Measurements from ENCODE around the gene NUDT4. TPM values are rescaled to one million over a fixed set of nuclear protein-coding genes. Genes with fewer than 3 reads are reported as not detected.

NUDT4 gene
- total RNA-seq, 1 donor from 2014 or later = 41.0 TPM

DNA sequence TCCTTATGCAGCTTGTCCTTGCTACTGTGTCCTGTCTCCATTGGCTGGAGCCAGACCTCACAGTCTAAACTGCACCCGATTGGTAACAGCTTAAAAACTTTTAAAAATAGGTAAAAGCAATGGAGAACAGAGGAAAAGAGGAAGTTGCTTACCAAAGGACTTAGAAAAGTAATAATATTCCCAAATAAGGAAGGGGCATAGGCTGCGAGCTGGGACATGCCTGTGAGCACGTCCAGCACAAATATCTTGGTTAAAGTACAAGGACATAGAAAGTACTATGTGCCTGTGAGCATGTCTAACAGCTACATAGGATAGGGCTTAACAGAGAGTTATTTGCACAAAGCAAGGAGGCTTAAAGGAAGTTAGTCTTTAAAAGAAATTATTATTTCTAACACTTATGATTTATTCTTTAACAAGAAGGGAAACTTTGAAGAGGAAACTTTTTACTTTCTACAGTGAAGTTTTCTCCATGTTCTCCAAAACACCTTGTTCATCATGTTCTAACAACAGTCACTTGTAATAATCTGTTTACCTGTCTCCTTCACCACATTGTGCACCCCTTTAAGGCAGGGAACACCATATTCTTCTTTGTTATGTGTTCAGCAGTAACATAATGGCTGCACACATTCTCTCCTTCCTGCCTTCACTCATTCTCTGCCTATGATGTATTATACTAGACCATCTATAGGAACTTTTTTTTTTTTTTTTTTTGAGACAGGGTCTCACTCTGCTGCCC, 73.9 kb downstream of the NUDT4 start:
- TF ChIP-seq, protein P1, sequence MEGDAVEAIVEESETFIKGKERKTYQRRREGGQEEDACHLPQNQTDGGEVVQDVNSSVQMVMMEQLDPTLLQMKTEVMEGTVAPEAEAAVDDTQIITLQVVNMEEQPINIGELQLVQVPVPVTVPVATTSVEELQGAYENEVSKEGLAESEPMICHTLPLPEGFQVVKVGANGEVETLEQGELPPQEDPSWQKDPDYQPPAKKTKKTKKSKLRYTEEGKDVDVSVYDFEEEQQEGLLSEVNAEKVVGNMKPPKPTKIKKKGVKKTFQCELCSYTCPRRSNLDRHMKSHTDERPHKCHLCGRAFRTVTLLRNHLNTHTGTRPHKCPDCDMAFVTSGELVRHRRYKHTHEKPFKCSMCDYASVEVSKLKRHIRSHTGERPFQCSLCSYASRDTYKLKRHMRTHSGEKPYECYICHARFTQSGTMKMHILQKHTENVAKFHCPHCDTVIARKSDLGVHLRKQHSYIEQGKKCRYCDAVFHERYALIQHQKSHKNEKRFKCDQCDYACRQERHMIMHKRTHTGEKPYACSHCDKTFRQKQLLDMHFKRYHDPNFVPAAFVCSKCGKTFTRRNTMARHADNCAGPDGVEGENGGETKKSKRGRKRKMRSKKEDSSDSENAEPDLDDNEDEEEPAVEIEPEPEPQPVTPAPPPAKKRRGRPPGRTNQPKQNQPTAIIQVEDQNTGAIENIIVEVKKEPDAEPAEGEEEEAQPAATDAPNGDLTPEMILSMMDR (IDR thresholded peaks at IDR 0.05; ENCODE audit: unreplicated experiment) = no peak
- Mint-ChIP-seq H3K4me1 (no peaks in the 10 kb centered on the region), H3K27ac (no peak overlapping the region), H3K9me3 (no peaks in the 10 kb centered on the region), H3K36me3 (no peaks in the 10 kb centered on the region), H3K4me3 (no peak overlapping the region), H3K27me3 (ENCODE audit: low read depth) (no peaks in the 10 kb centered on the region)
- DNase-seq (ENCODE audit: low spot score in 2 of 2, unreplicated experiment in 2 of 2) = no peak

DNA sequence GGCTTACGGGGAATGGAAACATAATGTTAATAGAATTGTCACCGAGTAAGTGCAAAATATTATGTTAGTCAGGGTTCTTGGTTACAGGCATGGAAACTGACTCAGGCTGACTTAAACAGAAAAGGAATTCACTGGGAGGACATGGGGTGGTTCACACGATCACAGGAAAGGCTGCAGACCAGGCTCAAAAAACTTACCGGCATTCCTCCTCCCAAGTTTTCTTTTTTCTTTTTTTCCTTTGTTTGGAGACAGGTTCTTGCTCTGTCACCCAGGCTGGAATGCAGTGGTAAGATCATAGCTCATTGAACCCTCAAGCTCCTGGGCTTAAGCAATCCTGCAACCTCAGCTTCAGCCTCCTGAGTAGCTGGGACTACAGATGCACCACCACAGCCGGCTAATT, 75.9 kb downstream of the NUDT4 start:
- no peaks in the 10 kb centered on the region for H3K4me1 Mint-ChIP-seq
- TF ChIP-seq, protein P1 (IDR thresholded peaks at IDR 0.05; ENCODE audit: unreplicated experiment) = no peak
- no peak overlapping the region for H3K4me3 Mint-ChIP-seq
- H3K36me3 Mint-ChIP-seq = no peaks in the 10 kb centered on the region
- DNase-seq (ENCODE audit: low spot score in 2 of 2, unreplicated experiment in 2 of 2) = no peak
- no peaks in the 10 kb centered on the region for H3K9me3 Mint-ChIP-seq
- H3K27me3 Mint-ChIP-seq (ENCODE audit: low read depth) = no peaks in the 10 kb centered on the region
- H3K27ac Mint-ChIP-seq = no peak overlapping the region

DNA sequence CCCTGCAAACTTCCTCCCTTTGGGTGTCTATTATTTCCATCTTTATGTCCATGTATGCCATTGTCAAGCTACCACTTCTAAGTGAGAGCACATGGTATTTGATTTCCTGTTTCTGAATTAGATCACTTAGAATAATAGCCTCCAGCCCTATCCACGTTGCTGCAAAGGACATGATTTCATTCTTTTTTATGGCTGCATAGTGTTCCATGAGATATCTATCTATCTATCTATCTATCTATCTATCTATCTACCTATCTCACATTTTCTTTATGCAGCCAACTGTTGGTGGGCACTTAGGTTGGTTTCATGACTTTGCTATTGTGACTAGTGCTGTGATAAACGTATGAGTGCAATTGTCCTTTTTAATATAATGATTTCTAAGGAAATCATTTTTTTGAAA, 78.4 kb downstream of the NUDT4 start:
- DNase-seq (ENCODE audit: low spot score in 2 of 2, unreplicated experiment in 2 of 2) = no peak
- Mint-ChIP-seq H3K36me3 (no peaks in the 10 kb centered on the region), H3K27ac (no peak overlapping the region), H3K9me3 (no peaks in the 10 kb centered on the region), H3K27me3 (ENCODE audit: low read depth) (no peaks in the 10 kb centered on the region), H3K4me1 (no peaks in the 10 kb centered on the region), H3K4me3 (no peak overlapping the region)
- TF ChIP-seq, protein P1 (IDR thresholded peaks at IDR 0.05; ENCODE audit: unreplicated experiment) = no peak

Other genes starting within 250 kb of the NUDT4 start
- gene UBE2N, start 64.0 kb downstream of the NUDT4 start, total RNA-seq = 86.5 to 92.8 TPM (median 90.6 TPM) in 3 replicates
- gene MRPL42, start 89.6 kb downstream of the NUDT4 start, total RNA-seq = 57.6 to 63.0 TPM (median 62.2 TPM) in 3 replicates
- gene SOCS2, start 194.8 kb downstream of the NUDT4 start, total RNA-seq = 11.8 to 13.9 TPM (median 12.7 TPM) in 3 replicates